LNCaP clone FGC (cell line): ENCODE results near the gene FAM120A.
"Not testable (repeated sequence)": the region's sequence is repeated elsewhere in the genome, so short reads cannot be mapped to it uniquely, and the experiment has no call there.

ENCODE experiments used
- DNase-seq: peaks from one replicate; pipeline ENCODE4 v3.0.0-alpha.2; 2011; ENCODE audit warnings: low read depth
- H3K4me3 ChIP-seq: 2 replicates; pipeline ENCODE4 v1.5.1; 2011; ENCODE audit warnings: mild to moderate bottlenecking, low read depth, low read length, control low read depth
- CTCF ChIP-seq: IDR thresholded peaks from 2 replicates; pipeline ENCODE4 v1.5.1; 2012; ENCODE audit warnings: mild to moderate bottlenecking; ENCODE audit not compliant: control insufficient read depth, insufficient read depth; ENCODE audit errors: extremely low read depth

FAM120A gene

GRCh38 chr9:93503381-93503780 lies 51.9 kb downstream of the FAM120A start:
- no peak for DNase-seq
- TF ChIP-seq CTCF: no peak
- no peak overlapping the region for H3K4me3 ChIP-seq

- no peak overlapping the region for H3K4me3 ChIP-seq
- no peak for DNase-seq
- TF ChIP-seq CTCF: no peak
These were observed 54.2 kb downstream of the FAM120A start for GRCh38 chr9:93505541-93506132.

GRCh38 chr9:93507768-93508167 lies 56.3 kb downstream of the FAM120A start:
- TF ChIP-seq CTCF: no peak
- no peak overlapping the region for H3K4me3 ChIP-seq
- no peak for DNase-seq

GRCh38 chr9:93508207-93508606 lies 56.7 kb downstream of the FAM120A start:
- DNase-seq: no peak
- H3K4me3 ChIP-seq: no peak overlapping the region
- TF ChIP-seq CTCF: no peak

- H3K4me3 ChIP-seq: no peak overlapping the region
- no peak for DNase-seq
- TF ChIP-seq CTCF: no peak
These were observed 57.6 kb downstream of the FAM120A start for GRCh38 chr9:93509084-93509483.

GRCh38 chr9:93510041-93510440 lies 58.6 kb downstream of the FAM120A start:
- no peak overlapping the region for H3K4me3 ChIP-seq
- DNase-seq: no peak
- no peak for TF ChIP-seq CTCF

- peak; percentile 95 for DNase-seq
These were observed 59.7 kb downstream of the FAM120A start for GRCh38 chr9:93511228-93511627.

GRCh38 chr9:93512170-93512812 lies 60.8 kb downstream of the FAM120A start:
- DNase-seq, H3K4me3 ChIP-seq: not testable (repeated sequence)

More at GRCh38 chr9:93511228-93511627, 59.7 kb downstream of the FAM120A start:
- not testable (repeated sequence) for H3K4me3 ChIP-seq
